CD4-positive, alpha-beta T cell (primary cell): Measurements from ENCODE around the gene NRL. TPM values are rescaled to one million over a fixed set of nuclear protein-coding genes. Genes with fewer than 3 reads are reported as not detected.
A peak's percentile ranks its signal among the peaks of the same experiment; 100 is the strongest.

Experiments
- ATAC-seq: fragments of 200-7000 bp; cut with Tn5 transposase; one replicate; pipeline ENCODE4 v1.10.0; 2022; ENCODE audit warnings: mild to moderate bottlenecking; ENCODE audit not compliant: poor library complexity
- CTCF ChIA-PET: fragments of 350-600 bp; sonication (Branson Sonifier 250); formaldehyde crosslinking; loops from one replicate; lab custom pipeline; 2021; ENCODE audit warnings: antibody characterized with exemption, inconsistent platforms; lab: Charles Lee
- POLR2A ChIA-PET: fragments of 350-600 bp; sonication (Branson Sonifier 250); formaldehyde crosslinking; loops from one replicate; lab custom pipeline; 2021; ENCODE audit warnings: antibody characterized with exemption, inconsistent platforms; lab: Charles Lee
- DNase-seq, 14 experiments: peaks; one replicate each; pipeline ENCODE4 v3.0.0-alpha.2; 2013 to 2020; ENCODE audit warnings: mixed read lengths in 2 of 14
- H3K27ac ChIP-seq, 2 donors: one replicate each; pipeline versions ENCODE4 v1.5.1 to v1.7.0; 2013; ENCODE audit warnings: low read length in 2 of 2, low read depth in 1 of 2, mild to moderate bottlenecking in 1 of 2
- H3K27me3 ChIP-seq, 2 experiments: 1 replicate in 1 of 2; 2 replicates in 1 of 2; pipeline versions ENCODE4 v1.6.1 to v1.7.0; 2013; ENCODE audit warnings: low read length in 2 of 2, control low read depth in 1 of 2, mild to moderate bottlenecking in 1 of 2, moderate library complexity in 1 of 2; ENCODE audit not compliant: insufficient read depth in 2 of 2, control insufficient read depth in 1 of 2
- H3K36me3 ChIP-seq: one replicate; pipeline ENCODE4 v1.6.1; 2013; ENCODE audit warnings: low read length, control low read depth; ENCODE audit not compliant: insufficient read depth
- H3K4me1 ChIP-seq: one replicate; pipeline ENCODE4 v1.6.1; 2013; ENCODE audit warnings: low read length, control low read depth; ENCODE audit not compliant: insufficient read depth
- H3K4me3 ChIP-seq: one replicate; pipeline ENCODE4 v1.5.1; 2013; ENCODE audit warnings: mild to moderate bottlenecking, low read length, moderate library complexity
- H3K9me3 ChIP-seq, 2 experiments: 1 replicate in 1 of 2; 2 replicates in 1 of 2; pipeline versions ENCODE4 v1.6.1 to v1.7.0; 2013; ENCODE audit warnings: low read length in 2 of 2, mild to moderate bottlenecking in 2 of 2, control low read depth in 1 of 2, moderate library complexity in 1 of 2; ENCODE audit not compliant: control insufficient read depth in 1 of 2, insufficient read depth in 1 of 2
- H3K27ac Mint-ChIP-seq: one replicate; pipeline ENCODE4 v1.8.0; 2020; ENCODE audit warnings: mixed read lengths
- H3K27me3 Mint-ChIP-seq: one replicate; pipeline ENCODE4 v1.8.0; 2021; ENCODE audit warnings: mixed read lengths
- H3K36me3 Mint-ChIP-seq: one replicate; pipeline ENCODE4 v1.8.0; 2021; ENCODE audit warnings: low read depth, mixed read lengths
- H3K4me1 Mint-ChIP-seq: one replicate; pipeline ENCODE4 v1.8.0; 2021; ENCODE audit warnings: low read depth, mixed read lengths
- H3K4me3 Mint-ChIP-seq: one replicate; pipeline ENCODE4 v1.8.0; 2020; ENCODE audit warnings: mild to moderate bottlenecking, mixed read lengths
- H3K9me3 Mint-ChIP-seq: one replicate; pipeline ENCODE4 v1.8.0; 2020; ENCODE audit warnings: mixed read lengths
- CTCF ChIP-seq: fragments of 200-600 bp; IDR thresholded peaks from one replicate; pipeline ENCODE4 v1.8.0; 2022; ENCODE audit warnings: antibody characterized with exemption, mild to moderate bottlenecking
- intact Hi-C, 2 experiments: fragments of 100-400 bp; cut with DNase I in 1 of 2; cut with micrococcal nuclease in 1 of 2; formaldehyde crosslinking; loops; one replicate each; pipeline versions ENCODE4 v1.15.1 to v1.9.0; 2023 to 2025; cut with DNase I, micrococcal nuclease
- total RNA-seq, 174 experiments: library from RNA in 2 of 174; stranded (reverse) in 2 of 174; gene quantifications; one replicate each; pipeline ENCODE4 v1.2.3 and lab custom pipeline; 2021 to 2026

NRL gene
- total RNA-seq, 2 experiments from 2014 or later, result 1.6 to 1.9 TPM

- Histone ChIP-seq H3K4me1 (peaks cover 16% of the 10 kb centered on the region), H3K4me3 (no peak overlapping the region), H3K36me3 (peaks cover 54% of the 10 kb centered on the region), H3K9me3 (no peaks in the 10 kb centered on the region), H3K27me3 (no peaks in the 10 kb centered on the region), H3K27ac (no peak overlapping the region)
- ChIA-PET CTCF (interaction anchor here (2.2 kb wide), 1 partner anchor 10 kb away, joined by 5 read pairs; no protein-coding TSS in a partner anchor), POLR2A (no interaction called here)
- no peak for TF ChIP-seq CTCF
- no peak overlapping the region for H3K4me3 Mint-ChIP-seq
- H3K4me1 Mint-ChIP-seq, result peaks cover 23% of the 10 kb centered on the region
- ATAC-seq (no peak), DNase-seq (no peak)
- H3K27me3 Mint-ChIP-seq, result no peaks in the 10 kb centered on the region
- no peaks in the 10 kb centered on the region for H3K9me3 Mint-ChIP-seq
- H3K36me3 Mint-ChIP-seq, result peaks cover 51% of the 10 kb centered on the region
- intact Hi-C loops, result loop anchor here in 1 of 2 experiments (10.0 kb wide), 1 partner anchor 124 kb away; no protein-coding TSS in a partner anchor
- no peak overlapping the region for H3K27ac Mint-ChIP-seq
Measured at GRCh38 chr14:24098927-24099813, 15.6 kb downstream of the NRL start.

GRCh38 chr14:24098229-24098926 is 16.4 kb downstream of the NRL start:
- ChIA-PET POLR2A (interaction anchor here (8.5 kb wide), 1 partner anchor 18 kb away, joined by 89 read pairs; no protein-coding TSS in a partner anchor), CTCF (interaction anchor here (7.3 kb wide), 1 partner anchor 10 kb away, joined by 63 read pairs; no protein-coding TSS in a partner anchor)
- H3K36me3 ChIP-seq, result peaks cover 46% of the 10 kb centered on the region
- no peaks in the 10 kb centered on the region for H3K9me3 Mint-ChIP-seq
- H3K27ac Mint-ChIP-seq, result no peak overlapping the region
- no peak overlapping the region for H3K4me3 ChIP-seq
- intact Hi-C loops, result loop anchor here in 1 of 2 experiments (10.0 kb wide), 1 partner anchor 124 kb away; no protein-coding TSS in a partner anchor
- no peak for TF ChIP-seq CTCF
- no peak for ATAC-seq
- H3K27me3 ChIP-seq, result no peaks in the 10 kb centered on the region
- H3K4me1 ChIP-seq, result peaks cover 21% of the 10 kb centered on the region
- H3K4me1 Mint-ChIP-seq, result peaks cover 27% of the 10 kb centered on the region
- no peak overlapping the region for H3K4me3 Mint-ChIP-seq
- no peaks in the 10 kb centered on the region for H3K9me3 ChIP-seq
- H3K27me3 Mint-ChIP-seq, result no peaks in the 10 kb centered on the region
- no peak overlapping the region for H3K27ac ChIP-seq
- peaks cover 43% of the 10 kb centered on the region for H3K36me3 Mint-ChIP-seq
- no peak for DNase-seq

- intact Hi-C loops, result loop anchor here in 1 of 2 experiments (10.0 kb wide), 1 partner anchor 122 kb away; no protein-coding TSS in a partner anchor
- no peak for ATAC-seq
- H3K4me1 ChIP-seq, result peaks cover 24% of the 10 kb centered on the region
Measured at GRCh38 chr14:24096545-24097181, 18.1 kb downstream of the NRL start.

More at GRCh38 chr14:24096545-24097181, 18.1 kb downstream of the NRL start:
- H3K9me3 ChIP-seq, result no peaks in the 10 kb centered on the region
- H3K9me3 Mint-ChIP-seq, result no peaks in the 10 kb centered on the region
- H3K27me3 Mint-ChIP-seq, result no peaks in the 10 kb centered on the region
- H3K27ac Mint-ChIP-seq, result peak overlapping the region; percentile 25
- peaks cover 33% of the 10 kb centered on the region for H3K4me1 Mint-ChIP-seq
- H3K4me3 ChIP-seq, result no peak overlapping the region
- CTCF ChIA-PET, result interaction anchor here (7.3 kb wide), 1 partner anchor 11 kb away, joined by 63 read pairs; no protein-coding TSS in a partner anchor
- H3K36me3 ChIP-seq, result peaks cover 38% of the 10 kb centered on the region
- POLR2A ChIA-PET, result interaction anchor here (1.9 to 8.5 kb wide), 3 partner anchors 12 to 18 kb away, joined by 10 to 89 read pairs (median 72); partner anchors contain the start of genes DCAF11 and NRL
- no peaks in the 10 kb centered on the region for H3K27me3 ChIP-seq
- no peak overlapping the region for H3K27ac ChIP-seq
- H3K36me3 Mint-ChIP-seq, result peaks cover 34% of the 10 kb centered on the region
- H3K4me3 Mint-ChIP-seq, result peak overlapping the region; percentile 79
- no peak for TF ChIP-seq CTCF
- DNase-seq, result no peak
